Measurements from ENCODE around the gene TUBA3D. TPM values are rescaled to one million over a fixed set of nuclear protein-coding genes. Genes with fewer than 3 reads are reported as not detected.
"Not testable (repeated sequence)": the region's sequence is repeated elsewhere in the genome, so short reads cannot be mapped to it uniquely, and the experiment has no call there.

The TUBA3D gene
- total and polyA plus RNA-seq, 8 donors: 0.92 TPM; not detected in 7

GRCh38 chr2:131528981-131529863, 53.3 kb downstream of the TUBA3D start:
- peak in 1 of 2 donors; percentile 11 for DNase-seq
- Histone ChIP-seq H3K27me3 (peaks cover 0 to 15% (median 0%) of the 10 kb centered on the region in 3 donors), H3K4me3 (peak overlapping the region; percentile 37 to 54 (median 42)), H3K4me1 (peaks cover 3 to 18% (median 12%) of the 10 kb centered on the region in 4 donors)
- intact Hi-C loops (cut with DNase I; ENCODE audit: low total_unique reads); H3K9me3 ChIP-seq; H3K27ac ChIP-seq; H3K36me3 ChIP-seq: not testable (repeated sequence)
- WGBS, 5 donors: 60 to 71% (median 62%) methylated on average over 21 to 25 of the region's 26 CpGs

GRCh38 chr2:131529864-131530445, 54.0 kb downstream of the TUBA3D start:
- WGBS, 5 donors: 80 to 98% (median 94%) methylated on average over 1 to 5 of the region's 5 CpGs
- peaks cover 0 to 15% (median 0%) of the 10 kb centered on the region in 3 donors for H3K27me3 ChIP-seq
- H3K9me3 ChIP-seq; H3K36me3 ChIP-seq; H3K4me3 ChIP-seq; H3K27ac ChIP-seq; DNase-seq; intact Hi-C loops (cut with DNase I; ENCODE audit: low total_unique reads): not testable (repeated sequence)
- peaks cover 3 to 18% (median 12%) of the 10 kb centered on the region in 4 donors for H3K4me1 ChIP-seq

GRCh38 chr2:131530626-131531344, 54.9 kb downstream of the TUBA3D start:
- H3K9me3 ChIP-seq; H3K36me3 ChIP-seq; DNase-seq; H3K4me3 ChIP-seq; intact Hi-C loops (cut with DNase I; ENCODE audit: low total_unique reads); H3K27ac ChIP-seq: not testable (repeated sequence)
- Histone ChIP-seq H3K27me3 (peaks cover 0 to 15% (median 0%) of the 10 kb centered on the region in 3 donors), H3K4me1 (peaks cover 3 to 18% (median 12%) of the 10 kb centered on the region in 4 donors)
- WGBS, 5 donors: 68 to 81% (median 75%) methylated on average over 6 to 21 of the region's 22 CpGs

GRCh38 chr2:131531547-131532185, 55.7 kb downstream of the TUBA3D start:
- 86 to 93% (median 87%) methylated on average over 5 to 9 of the region's 11 CpGs; no CpG with 5 or more reads in 1 of the 5 donors for WGBS, 5 donors
- H3K27ac ChIP-seq; H3K9me3 ChIP-seq; intact Hi-C loops (cut with DNase I; ENCODE audit: low total_unique reads); H3K4me3 ChIP-seq; DNase-seq; H3K36me3 ChIP-seq: not testable (repeated sequence)
- H3K27me3 ChIP-seq: peaks cover 0 to 15% (median 0%) of the 10 kb centered on the region in 3 donors
- H3K4me1 ChIP-seq: peaks cover 3 to 18% (median 12%) of the 10 kb centered on the region in 4 donors

Other genes starting within 250 kb of the TUBA3D start
- under 1 TPM in 1 of 5 donors, not detected in 4; 0.18 TPM for gene RAB6D, start 112.0 kb upstream of the TUBA3D start, total RNA-seq
- gene RAB6D, start 112.0 kb upstream of the TUBA3D start, polyA plus RNA-seq: not detected
- 100 to 1,000 TPM in 1 of 5 donors, 10 to 100 TPM in 3, not detected in 1; 11.6 to 187 (median 73.8) TPM for gene MZT2A, start 16.3 kb downstream of the TUBA3D start, total RNA-seq
- 100 to 1,000 TPM; 123 to 231 (median 152) TPM for gene MZT2A, start 16.3 kb downstream of the TUBA3D start, polyA plus RNA-seq
- gene CCDC74A, start 51.8 kb downstream of the TUBA3D start, total RNA-seq: 1 to 10 TPM in 3 of 5 donors, under 1 TPM in 1, not detected in 1; 0.45 to 5.3 (median 2.5) TPM
- 1 to 10 TPM; 2.5 to 7.3 (median 6.0) TPM for gene CCDC74A, start 51.8 kb downstream of the TUBA3D start, polyA plus RNA-seq